Endothelial cell of umbilical vein (primary cell): ENCODE results near the gene CNKSR3. TPM values are rescaled to one million over a fixed set of nuclear protein-coding genes. Genes with fewer than 3 reads are reported as not detected.

ENCODE experiments used
- BruUV-seq: library from RNA; stranded (reverse); fragments of 400-500 nt; replicated peaks from 2 replicates; lab custom pipeline; 2021; lab: Mats Ljungman, UMichigan
- CTCF ChIA-PET: fragments of 300-600, 350-600 bp; sonication (Branson Sonifier 250); formaldehyde crosslinking; loops from one replicate; lab custom pipeline; 2021; ENCODE audit warnings: antibody characterized with exemption, inconsistent platforms; lab: Charles Lee
- POLR2A ChIA-PET: fragments of 300-600, 350-600 bp; sonication (Branson Sonifier 250); formaldehyde crosslinking; loops from one replicate; lab custom pipeline; 2021; ENCODE audit warnings: antibody characterized with exemption, inconsistent platforms; lab: Charles Lee
- DNase-seq: peaks from one replicate; pipeline ENCODE4 v3.0.0-alpha.2; 2011; ENCODE audit warnings: low read depth, low spot score
- FAIRE-seq: peaks from 2 replicates; lab custom pipeline; 2011; peaks lifted over from hg19 to GRCh38; lab: Jason Lieb, UNC
- H2AFZ ChIP-seq: 2 replicates; pipeline ENCODE4 v1.6.0; 2012; ENCODE audit warnings: low read depth, low read length, control low read depth, inconsistent platforms
- H3K27ac ChIP-seq: 2 replicates; pipeline ENCODE4 v1.5.1; 2011; ENCODE audit warnings: low read depth, mild to moderate bottlenecking, control low read depth, low read length, moderate library complexity; ENCODE audit not compliant: insufficient read depth
- H3K27me3 ChIP-seq, 2 experiments: 2 replicates each; pipeline versions ENCODE4 v1.6.0 to v1.6.1; 2011; ENCODE audit warnings: low read length in 2 of 2, mixed read lengths in 1 of 2; ENCODE audit not compliant: control insufficient read depth in 2 of 2, insufficient read depth in 2 of 2
- H3K36me3 ChIP-seq, 2 experiments: 2 replicates in 1 of 2; 3 replicates in 1 of 2; pipeline ENCODE4 v1.5.1; 2011; ENCODE audit warnings: low read length in 2 of 2, mild to moderate bottlenecking in 1 of 2, moderate library complexity in 1 of 2; ENCODE audit not compliant: control insufficient read depth in 2 of 2, insufficient read depth in 2 of 2; ENCODE audit errors: extremely low read depth in 1 of 2
- H3K4me1 ChIP-seq: 3 replicates; pipeline ENCODE4 v1.5.1; 2011; ENCODE audit warnings: mild to moderate bottlenecking, low read length; ENCODE audit not compliant: control insufficient read depth, insufficient read depth; ENCODE audit errors: extremely low read depth
- H3K4me2 ChIP-seq: 2 replicates; pipeline ENCODE4 v1.6.1; 2011; ENCODE audit warnings: low read length, control low read depth, mixed read lengths; ENCODE audit not compliant: insufficient read depth
- H3K4me3 ChIP-seq, 3 experiments: fragments of 200-600 bp in 1 of 3; sonication (generic), shearing (Covaris generic) in 1 of 3; replicated peaks in 1 of 3; 2 replicates each; pipeline ENCODE4 v1.5.1; 2011 to 2016; ENCODE audit warnings: control low read depth in 3 of 3, low read length in 3 of 3, mild to moderate bottlenecking in 2 of 3, inconsistent platforms in 1 of 3, low read depth in 1 of 3, moderate library complexity in 1 of 3; ENCODE audit not compliant: insufficient read depth in 1 of 3
- H3K79me2 ChIP-seq: 2 replicates; pipeline ENCODE4 v1.6.0; 2012; ENCODE audit warnings: low read length, inconsistent platforms; ENCODE audit not compliant: control insufficient read depth, insufficient read depth
- H3K9ac ChIP-seq: replicated peaks from 2 replicates; pipeline ENCODE3; 2011; ENCODE audit warnings: low read length, control low read depth; ENCODE audit not compliant: insufficient read depth; ENCODE audit errors: extremely low read depth
- H3K9me1 ChIP-seq: replicated peaks from 3 replicates; pipeline ENCODE4 v1.6.0; 2011; ENCODE audit warnings: mild to moderate bottlenecking, low read length; ENCODE audit not compliant: control insufficient read depth, insufficient read depth; ENCODE audit errors: extremely low read depth
- H3K9me3 ChIP-seq: replicated peaks from 2 replicates; pipeline ENCODE4 v1.5.1; 2012; ENCODE audit warnings: low read length, inconsistent platforms; ENCODE audit not compliant: control insufficient read depth, insufficient read depth
- H4K20me1 ChIP-seq: replicated peaks from 2 replicates; pipeline ENCODE3; 2011; ENCODE audit warnings: mild to moderate bottlenecking, low read length; ENCODE audit not compliant: control insufficient read depth, insufficient read depth; ENCODE audit errors: extremely low read depth
- EZH2 ChIP-seq: IDR thresholded peaks from 2 replicates; pipeline ENCODE4 v1.6.1; 2012; ENCODE audit warnings: borderline replicate concordance, low read depth, mild to moderate bottlenecking, moderate library complexity, low read length, inconsistent platforms; ENCODE audit not compliant: severe bottlenecking
- FOS ChIP-seq: IDR thresholded peaks from 2 replicates; pipeline ENCODE4 v1.6.1; 2011; ENCODE audit warnings: mild to moderate bottlenecking, low read length, moderate library complexity, borderline replicate concordance; ENCODE audit not compliant: insufficient read depth
- GATA2 ChIP-seq: IDR thresholded peaks from 2 replicates; pipeline ENCODE4 v1.7.0; 2011; ENCODE audit warnings: low read depth, mild to moderate bottlenecking, moderate library complexity, mixed read lengths, low read length; ENCODE audit not compliant: insufficient read length, insufficient read depth
- JUN ChIP-seq: IDR thresholded peaks from 2 replicates; pipeline ENCODE4 v1.6.1; 2011; ENCODE audit warnings: borderline replicate concordance, low read depth; ENCODE audit not compliant: insufficient read length, insufficient read depth
- MYC ChIP-seq: IDR thresholded peaks from one replicate; pipeline ENCODE4 v1.6.1; 2011; ENCODE audit warnings: mild to moderate bottlenecking, low read depth, low read length
- POLR2A ChIP-seq: IDR thresholded peaks from 2 replicates; pipeline ENCODE4 v1.6.1; 2012; ENCODE audit warnings: low read depth, mild to moderate bottlenecking, control low read depth, low read length
- POLR2AphosphoS5 ChIP-seq: IDR thresholded peaks from 2 replicates; pipeline ENCODE4 v1.6.1; 2012; ENCODE audit warnings: low read depth, mild to moderate bottlenecking, control low read depth, low read length, moderate library complexity; ENCODE audit not compliant: insufficient read depth
- dilution Hi-C: fragments of 300-500 bp; cut with MboI; formaldehyde crosslinking; loops from one replicate; pipeline ENCODE4 v1.15.0; 2019; ENCODE audit warnings: low sequenced_read_pairs; ENCODE audit not compliant: extremely low pct_ligation_motif_present
- intact Hi-C: fragments of 100-400 bp; cut with micrococcal nuclease; formaldehyde crosslinking; loops from one replicate; pipeline ENCODE4 v1.10.0; 2022
- polyA plus RNA-seq, 4 experiments: library from polyadenylated mRNA; depleted of rRNA in 3 of 4; stranded (reverse) in 3 of 4; unstranded in 1 of 4; fragments of >200 nt; gene quantifications; 2 replicates each; pipeline versions ENCODE4 v1.2.1 to v1.2.3, GENCODE V29; 2011 to 2012; ENCODE audit warnings: missing spikeins in 1 of 4
- total RNA-seq: library from RNA; stranded (reverse); gene quantifications from 2 replicates; pipeline ENCODE4 v1.2.3, GENCODE V29; 2021
- TF ChIP-seq, protein P1 (sequence below), 2 donors: IDR thresholded peaks; 1 replicate in 1 of 2; 2 replicates in 1 of 2; pipeline ENCODE4 v1.5.1; 2011; ENCODE audit warnings: low read length in 2 of 2, mild to moderate bottlenecking in 2 of 2, moderate library complexity in 2 of 2, control low read depth in 1 of 2, inconsistent platforms in 1 of 2, low read depth in 1 of 2; ENCODE audit not compliant: insufficient read depth in 1 of 2; ENCODE audit errors: extremely low read depth in 1 of 2
- TF ChIP-seq, protein P2 (sequence below): IDR thresholded peaks from 2 replicates; pipeline ENCODE4 v1.6.1; 2011; ENCODE audit not compliant: insufficient read depth, insufficient read length

CNKSR3 gene
- total and polyA plus RNA-seq, 2 donors (not counting 3 experiments of a cell fraction or from before 2014, with no cell fraction given), result 2.3 to 15.6 TPM

DNA sequence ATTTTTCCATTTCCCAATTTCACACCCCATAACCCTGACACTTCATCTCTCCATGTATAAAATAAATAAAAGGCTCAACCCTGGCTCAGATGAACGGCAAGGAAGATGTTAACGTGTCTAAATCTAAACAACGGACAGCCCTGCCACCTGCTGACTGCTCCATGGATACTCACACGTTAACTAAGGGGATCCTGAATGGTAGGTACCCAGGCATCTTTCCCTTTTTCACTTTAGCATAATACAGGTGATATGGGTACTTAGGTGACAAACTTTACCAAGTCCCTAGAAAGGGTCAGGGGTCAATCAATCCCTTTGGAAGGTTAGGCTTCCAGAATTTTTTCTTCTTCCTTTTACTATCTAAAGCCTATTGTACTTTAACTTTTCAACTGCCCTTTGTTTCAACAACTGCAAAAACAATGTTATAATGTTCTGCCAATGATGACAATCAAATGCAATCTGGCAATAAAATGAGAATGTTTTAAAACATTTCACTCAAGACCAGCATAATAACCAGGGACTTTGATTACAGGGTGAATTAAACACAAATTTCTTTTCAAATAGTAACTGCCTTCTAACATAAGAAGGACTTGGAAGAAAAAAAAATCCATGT is 101.5 kb downstream of the CNKSR3 start:
- BruUV-seq, result no TSS peak
- peak overlapping the region; percentile 27 for H3K9ac ChIP-seq
- no peaks in the 10 kb centered on the region for H3K27me3 ChIP-seq
- DNase-seq (peak; percentile 65), FAIRE-seq (peak; percentile 58)
- no peaks in the 10 kb centered on the region for H3K9me3 ChIP-seq
- ChIA-PET CTCF (interaction anchor here (0.7 to 1.8 kb wide), 7 partner anchors 8 to 256 kb away, joined by 3 to 5 read pairs (median 3); no protein-coding TSS in a partner anchor), POLR2A (no interaction called here)
- H4K20me1 ChIP-seq, result no peaks in the 10 kb centered on the region
- intact Hi-C loops (loop anchor here (1.0 kb wide), 1 partner anchor 255 kb away; no protein-coding TSS in a partner anchor), dilution Hi-C loops (no loop called here)
- H3K4me3 ChIP-seq, result no peak overlapping the region
- H3K4me2 ChIP-seq, result peak overlapping the region; percentile 8
- TF ChIP-seq EZH2, result no peak
- TF ChIP-seq, protein P1, sequence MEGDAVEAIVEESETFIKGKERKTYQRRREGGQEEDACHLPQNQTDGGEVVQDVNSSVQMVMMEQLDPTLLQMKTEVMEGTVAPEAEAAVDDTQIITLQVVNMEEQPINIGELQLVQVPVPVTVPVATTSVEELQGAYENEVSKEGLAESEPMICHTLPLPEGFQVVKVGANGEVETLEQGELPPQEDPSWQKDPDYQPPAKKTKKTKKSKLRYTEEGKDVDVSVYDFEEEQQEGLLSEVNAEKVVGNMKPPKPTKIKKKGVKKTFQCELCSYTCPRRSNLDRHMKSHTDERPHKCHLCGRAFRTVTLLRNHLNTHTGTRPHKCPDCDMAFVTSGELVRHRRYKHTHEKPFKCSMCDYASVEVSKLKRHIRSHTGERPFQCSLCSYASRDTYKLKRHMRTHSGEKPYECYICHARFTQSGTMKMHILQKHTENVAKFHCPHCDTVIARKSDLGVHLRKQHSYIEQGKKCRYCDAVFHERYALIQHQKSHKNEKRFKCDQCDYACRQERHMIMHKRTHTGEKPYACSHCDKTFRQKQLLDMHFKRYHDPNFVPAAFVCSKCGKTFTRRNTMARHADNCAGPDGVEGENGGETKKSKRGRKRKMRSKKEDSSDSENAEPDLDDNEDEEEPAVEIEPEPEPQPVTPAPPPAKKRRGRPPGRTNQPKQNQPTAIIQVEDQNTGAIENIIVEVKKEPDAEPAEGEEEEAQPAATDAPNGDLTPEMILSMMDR (IDR thresholded peaks at IDR 0.05; ENCODE audit: extremely low read depth in 1 of 2, insufficient read depth in 1 of 2, low read depth in 1 of 2, low read length in 2 of 2), result peak in 1 of 2 donors; percentile 39
- peak overlapping the region; percentile 99 for H3K27ac ChIP-seq
- H2AFZ ChIP-seq, result no peak overlapping the region
- H3K9me1 ChIP-seq, result no peaks in the 10 kb centered on the region
- H3K36me3 ChIP-seq, result peaks cover 0 to 2% of the 10 kb centered on the region in 2 experiments
- H3K79me2 ChIP-seq, result no peaks in the 10 kb centered on the region
- peaks cover 25% of the 10 kb centered on the region for H3K4me1 ChIP-seq

DNA sequence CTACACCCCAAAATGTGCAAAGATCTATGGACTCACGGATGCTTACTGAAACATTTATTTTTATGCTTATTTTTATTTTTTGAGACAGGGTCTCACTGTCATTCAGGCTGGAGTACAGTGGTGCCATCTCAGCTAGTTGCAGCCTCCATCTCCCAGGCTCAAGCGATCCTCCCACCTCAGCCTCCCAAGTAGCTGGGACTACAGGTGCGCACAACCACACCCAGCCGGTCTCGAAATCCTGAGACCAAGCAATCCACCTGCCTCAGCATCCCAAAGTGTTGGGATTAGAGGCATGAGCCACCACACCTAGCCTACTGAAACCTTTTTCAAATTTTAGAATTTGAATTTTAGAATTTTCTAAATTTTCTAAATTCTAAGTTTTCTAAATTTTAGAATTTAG is 103.0 kb downstream of the CNKSR3 start:
- Histone ChIP-seq H4K20me1 (no peaks in the 10 kb centered on the region), H2AFZ (no peak overlapping the region), H3K27me3 (no peaks in the 10 kb centered on the region), H3K4me2 (no peak overlapping the region), H3K36me3 (peaks cover 0 to 2% of the 10 kb centered on the region in 2 experiments), H3K27ac (no peak overlapping the region), H3K9ac (no peak overlapping the region), H3K79me2 (no peaks in the 10 kb centered on the region), H3K4me1 (peaks cover 25% of the 10 kb centered on the region), H3K9me1 (no peaks in the 10 kb centered on the region), H3K4me3 (no peak overlapping the region), H3K9me3 (no peaks in the 10 kb centered on the region)
- intact Hi-C loops (no loop called here), dilution Hi-C loops (no loop called here)
- TF ChIP-seq POLR2AphosphoS5 (no peak), EZH2 (no peak), GATA2 (no peak), JUN (no peak), FOS (no peak), MYC (no peak), POLR2A (no peak)
- TF ChIP-seq, protein P1 (IDR thresholded peaks at IDR 0.05; ENCODE audit: extremely low read depth in 1 of 2, insufficient read depth in 1 of 2, low read depth in 1 of 2, low read length in 2 of 2), result no peak
- TF ChIP-seq, protein P2, sequence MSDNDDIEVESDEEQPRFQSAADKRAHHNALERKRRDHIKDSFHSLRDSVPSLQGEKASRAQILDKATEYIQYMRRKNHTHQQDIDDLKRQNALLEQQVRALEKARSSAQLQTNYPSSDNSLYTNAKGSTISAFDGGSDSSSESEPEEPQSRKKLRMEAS, result no peak
- no TSS peak for BruUV-seq
- POLR2A ChIA-PET, result no interaction called here
- FAIRE-seq (no peak), DNase-seq (no peak)
- CTCF ChIA-PET, result interaction anchor here (1.2 to 1.6 kb wide), 2 partner anchors 9 to 253 kb away, joined by 3 to 8 read pairs; no protein-coding TSS in a partner anchor
